Karpas-422 (cell line): ENCODE data around the gene HERPUD2. TPM values are rescaled to one million over a fixed set of nuclear protein-coding genes. Genes with fewer than 3 reads are reported as not detected.

ENCODE experiments used
- DNase-seq: peaks from one replicate; pipeline ENCODE4 v3.0.0-alpha.2; 2015
- H2AFZ ChIP-seq: fragments of 200-600 bp; sonication (generic); 2 replicates; pipeline ENCODE4 v1.6.1; 2014; ENCODE audit warnings: antibody characterized with exemption, low read length, mixed read lengths
- H3K27ac ChIP-seq: fragments of 200-600 bp; sonication (generic); 2 replicates; pipeline ENCODE4 v1.5.1; 2014; ENCODE audit warnings: mild to moderate bottlenecking, low read length, moderate library complexity
- H3K27me3 ChIP-seq: fragments of 200-600 bp; sonication (generic); 2 replicates; pipeline ENCODE4 v1.6.1; 2014; ENCODE audit warnings: low read length, mixed read lengths
- H3K36me3 ChIP-seq: fragments of 200-600 bp; sonication (generic); 2 replicates; pipeline ENCODE4 v1.6.1; 2014; ENCODE audit warnings: low read length, mixed read lengths; ENCODE audit not compliant: insufficient read depth
- H3K4me1 ChIP-seq: fragments of 200-600 bp; sonication (generic); 2 replicates; pipeline ENCODE4 v1.6.1; 2014; ENCODE audit warnings: mild to moderate bottlenecking, low read length, mixed read lengths
- H3K4me2 ChIP-seq: fragments of 200-600 bp; sonication (generic); 2 replicates; pipeline ENCODE4 v1.6.1; 2014; ENCODE audit warnings: low read length, low read depth, mild to moderate bottlenecking; ENCODE audit not compliant: poor library complexity, severe bottlenecking
- H3K4me3 ChIP-seq: fragments of 200-600 bp; sonication (generic); 2 replicates; pipeline ENCODE4 v1.5.1; 2014; ENCODE audit warnings: mild to moderate bottlenecking, antibody characterized with exemption, low read length, mixed read lengths
- H3K79me2 ChIP-seq: fragments of 200-600 bp; sonication (generic); 2 replicates; pipeline ENCODE4 v1.6.1; 2014; ENCODE audit warnings: mild to moderate bottlenecking, low read length, mixed read lengths
- H3K9ac ChIP-seq: fragments of 200-600 bp; sonication (generic); 2 replicates; pipeline ENCODE4 v1.6.0; 2014; ENCODE audit warnings: low read length
- H3K9me2 ChIP-seq: fragments of 200-600 bp; sonication (generic), shearing (Covaris generic); replicated peaks from 2 replicates; pipeline ENCODE4 v1.6.0; 2014; ENCODE audit warnings: mild to moderate bottlenecking, low read length, moderate library complexity; ENCODE audit not compliant: insufficient read depth
- H3K9me3 ChIP-seq: fragments of 300-700, 200-600 bp; sonication (generic); 2 replicates; pipeline ENCODE4 v1.6.1; 2014; ENCODE audit warnings: low read length, mixed read lengths
- H4K20me1 ChIP-seq: fragments of 200-600 bp; sonication (generic); 2 replicates; pipeline ENCODE4 v1.6.1; 2014; ENCODE audit warnings: mild to moderate bottlenecking, antibody characterized with exemption, low read length, low read depth; ENCODE audit not compliant: insufficient read depth
- total RNA-seq: library from RNA; depleted of rRNA; stranded (reverse); fragments of >200 nt; shearing (Covaris generic); gene quantifications from 2 replicates; pipeline ENCODE4 v1.2.3, GENCODE V29; 2014; ENCODE audit warnings: low replicate concordance; rRNA removed

Gene HERPUD2
- 13.7 and 17.3 TPM in 2 replicates for total RNA-seq

DNA sequence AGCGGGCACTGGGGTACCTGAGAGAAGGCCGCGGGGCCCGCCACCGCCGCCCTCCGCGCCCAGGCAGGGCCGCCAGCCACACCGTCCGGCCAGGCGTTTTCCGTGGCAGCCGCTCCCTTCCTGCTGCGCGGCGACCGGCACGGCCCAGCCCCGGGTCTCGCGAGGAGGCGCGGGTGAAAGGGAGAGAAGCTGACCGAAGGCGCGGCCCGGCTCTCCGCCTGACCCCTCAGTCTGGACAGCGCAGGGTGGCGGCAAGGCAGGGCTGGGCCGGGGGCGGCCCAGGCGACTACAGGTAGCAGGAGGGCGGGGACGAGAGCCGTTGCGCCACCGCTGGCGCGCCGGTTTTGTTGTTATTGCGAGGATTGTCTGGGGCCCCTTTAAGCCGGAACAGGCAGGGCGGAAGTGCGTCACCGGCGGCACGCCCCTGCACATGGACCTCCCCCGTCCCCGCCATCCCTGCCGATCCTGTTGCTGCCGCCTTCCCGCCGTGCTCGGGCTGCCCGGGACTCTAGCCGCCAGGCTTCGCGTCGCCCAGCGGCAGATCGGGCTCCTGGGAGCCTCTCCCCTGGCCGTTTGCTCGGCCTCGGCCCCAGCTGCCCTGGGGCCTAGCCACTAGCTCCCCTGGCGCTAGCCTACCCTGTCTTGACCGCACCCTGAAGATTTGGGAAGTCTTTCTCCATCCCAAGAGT, at the start of gene HERPUD2:
HERPUD2 (minus strand) TSS at position 352 of the 689 bp plus-strand sequence. CDS start 805 bp downstream, outside the sequence.
- Histone ChIP-seq H3K9me2 (no peaks in the 10 kb centered on the region), H3K79me2 (peaks cover 32% of the 10 kb centered on the region), H3K27me3 (no peaks in the 10 kb centered on the region), H2AFZ (peak within 1 kb of the TSS; percentile 92), H3K36me3 (no peaks in the 10 kb centered on the region), H3K4me1 (peaks cover 41% of the 10 kb centered on the region), H3K9me3 (no peaks in the 10 kb centered on the region), H3K4me2 (peak within 1 kb of the TSS; percentile 98), H3K27ac (no peak within 1 kb of the TSS), H3K9ac (peak within 1 kb of the TSS; percentile 96), H4K20me1 (no peaks in the 10 kb centered on the region), H3K4me3 (peak within 1 kb of the TSS; percentile 98)
- DNase-seq = peak; percentile 95

DNA sequence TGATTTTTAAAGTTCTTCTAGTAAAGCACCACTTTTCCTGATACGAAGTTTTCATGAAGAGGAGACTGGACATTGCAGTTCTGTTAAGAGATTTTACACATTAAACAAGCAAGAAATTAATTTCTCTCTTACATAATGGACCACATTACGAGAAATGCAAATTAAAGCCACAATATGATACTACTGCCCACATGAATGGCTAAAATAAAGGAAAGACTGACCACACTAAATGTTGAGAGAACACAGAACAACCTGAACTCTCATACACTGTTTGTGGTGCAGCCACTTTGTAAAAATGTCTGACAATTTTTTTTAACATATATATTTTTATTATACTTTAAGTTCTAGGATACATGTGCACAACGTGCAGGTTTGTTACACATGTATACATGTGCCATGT, 44.0 kb upstream of the HERPUD2 start:
- no peaks in the 10 kb centered on the region for H3K27me3 ChIP-seq
- no peaks in the 10 kb centered on the region for H3K9me2 ChIP-seq
- no peak overlapping the region for H3K9ac ChIP-seq
- no peak overlapping the region for H3K27ac ChIP-seq
- DNase-seq = no peak
- H4K20me1 ChIP-seq = no peaks in the 10 kb centered on the region
- no peaks in the 10 kb centered on the region for H3K36me3 ChIP-seq
- no peak overlapping the region for H2AFZ ChIP-seq
- no peaks in the 10 kb centered on the region for H3K4me1 ChIP-seq
- no peak overlapping the region for H3K4me2 ChIP-seq
- H3K9me3 ChIP-seq = no peaks in the 10 kb centered on the region
- no peak overlapping the region for H3K4me3 ChIP-seq
- H3K79me2 ChIP-seq = no peaks in the 10 kb centered on the region

- no peaks in the 10 kb centered on the region for H3K4me1 ChIP-seq
- no peaks in the 10 kb centered on the region for H3K36me3 ChIP-seq
- no peak overlapping the region for H3K27ac ChIP-seq
- H3K4me3 ChIP-seq = no peak overlapping the region
- no peak for DNase-seq
- H3K27me3 ChIP-seq = no peaks in the 10 kb centered on the region
- no peaks in the 10 kb centered on the region for H3K9me2 ChIP-seq
- H3K9ac ChIP-seq = no peak overlapping the region
- H4K20me1 ChIP-seq = no peaks in the 10 kb centered on the region
- H2AFZ ChIP-seq = no peak overlapping the region
- H3K9me3 ChIP-seq = no peaks in the 10 kb centered on the region
- H3K4me2 ChIP-seq = no peak overlapping the region
- H3K79me2 ChIP-seq = no peaks in the 10 kb centered on the region
Observed at GRCh38 chr7:35736725-35737124, 41.8 kb upstream of the HERPUD2 start.

DNA sequence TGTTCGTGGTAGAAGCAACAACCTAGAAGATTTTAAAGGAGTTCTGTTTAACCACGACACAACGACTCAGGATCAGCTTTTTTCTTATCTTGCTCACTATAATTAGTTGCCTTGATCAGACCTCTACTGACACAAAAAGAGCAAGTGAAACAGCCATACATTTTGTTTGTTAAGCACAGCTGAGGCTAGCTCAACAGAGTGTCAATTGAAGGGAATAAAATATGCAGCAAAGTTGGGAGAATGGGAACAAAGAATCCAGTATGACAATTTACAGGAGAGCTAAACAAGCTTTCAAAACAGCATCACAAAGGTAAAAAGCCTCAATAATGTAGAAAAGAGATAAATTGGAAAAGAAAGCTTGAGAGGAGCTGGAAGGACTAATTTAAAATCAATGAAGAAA, 40.5 kb upstream of the HERPUD2 start:
- DNase-seq = no peak
- H3K27ac ChIP-seq = no peak overlapping the region
- H3K9ac ChIP-seq = no peak overlapping the region
- no peaks in the 10 kb centered on the region for H3K27me3 ChIP-seq
- H3K9me3 ChIP-seq = no peaks in the 10 kb centered on the region
- H3K4me3 ChIP-seq = no peak overlapping the region
- peaks cover 5% of the 10 kb centered on the region for H3K4me1 ChIP-seq
- H3K79me2 ChIP-seq = no peaks in the 10 kb centered on the region
- no peak overlapping the region for H2AFZ ChIP-seq
- H4K20me1 ChIP-seq = no peaks in the 10 kb centered on the region
- H3K4me2 ChIP-seq = no peak overlapping the region
- no peaks in the 10 kb centered on the region for H3K36me3 ChIP-seq
- H3K9me2 ChIP-seq = no peaks in the 10 kb centered on the region

DNA sequence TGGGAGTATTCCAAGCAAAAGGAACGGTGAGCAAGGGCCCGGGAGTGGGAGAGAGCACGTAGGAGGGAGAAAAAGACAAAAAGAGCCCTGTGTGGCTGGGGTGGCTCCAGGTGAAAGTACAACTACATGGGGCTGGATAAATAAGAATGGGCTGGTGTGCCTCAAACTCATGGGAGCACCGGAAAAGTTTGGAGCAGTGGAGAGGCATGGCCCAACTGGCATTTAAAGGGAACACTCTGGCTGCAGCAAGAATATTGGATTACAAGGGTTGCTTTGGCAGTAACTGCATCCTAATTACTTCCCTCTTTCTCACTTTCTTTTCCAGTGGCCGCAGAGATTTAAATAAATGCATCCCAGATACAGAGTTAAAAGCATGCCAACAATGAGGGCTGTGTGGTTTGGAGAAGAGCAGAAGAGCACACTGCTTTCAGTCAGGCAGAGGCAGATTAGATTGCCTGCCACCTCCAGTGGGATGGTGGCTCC, 39.1 kb upstream of the HERPUD2 start:
- no peaks in the 10 kb centered on the region for H3K27me3 ChIP-seq
- H3K9ac ChIP-seq = no peak overlapping the region
- H3K4me1 ChIP-seq = peaks cover 19% of the 10 kb centered on the region
- H3K79me2 ChIP-seq = no peaks in the 10 kb centered on the region
- H3K4me3 ChIP-seq = no peak overlapping the region
- H4K20me1 ChIP-seq = no peaks in the 10 kb centered on the region
- no peaks in the 10 kb centered on the region for H3K9me3 ChIP-seq
- H3K9me2 ChIP-seq = no peaks in the 10 kb centered on the region
- H3K36me3 ChIP-seq = no peaks in the 10 kb centered on the region
- DNase-seq = no peak
- H3K4me2 ChIP-seq = no peak overlapping the region
- no peak overlapping the region for H3K27ac ChIP-seq
- H2AFZ ChIP-seq = no peak overlapping the region

DNA sequence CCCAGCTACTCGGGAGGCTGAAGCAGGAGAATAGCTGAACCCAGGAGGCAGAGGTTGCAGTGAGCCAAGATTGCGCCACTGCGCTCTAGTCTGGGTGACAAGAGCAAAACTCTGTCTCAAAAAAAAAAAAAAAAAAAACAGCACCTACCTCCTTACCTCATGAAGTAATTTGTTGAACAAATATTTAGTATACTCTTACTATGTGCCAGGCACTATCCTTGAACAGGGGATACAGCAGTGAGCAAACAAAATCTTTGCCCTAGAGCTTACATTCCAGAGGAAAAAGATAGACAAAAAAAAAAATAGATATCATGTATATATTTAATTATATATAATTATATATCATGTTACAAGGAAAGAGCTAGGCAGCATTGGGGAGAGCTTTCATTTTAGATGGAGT, 36.4 kb upstream of the HERPUD2 start:
- no peak overlapping the region for H3K27ac ChIP-seq
- DNase-seq = no peak
- no peaks in the 10 kb centered on the region for H3K27me3 ChIP-seq
- no peaks in the 10 kb centered on the region for H3K9me3 ChIP-seq
- no peak overlapping the region for H3K4me2 ChIP-seq
- H2AFZ ChIP-seq = no peak overlapping the region
- H3K36me3 ChIP-seq = no peaks in the 10 kb centered on the region
- H3K9me2 ChIP-seq = no peaks in the 10 kb centered on the region
- H3K9ac ChIP-seq = no peak overlapping the region
- peaks cover 37% of the 10 kb centered on the region for H3K4me1 ChIP-seq
- no peak overlapping the region for H3K4me3 ChIP-seq
- no peaks in the 10 kb centered on the region for H3K79me2 ChIP-seq
- no peaks in the 10 kb centered on the region for H4K20me1 ChIP-seq

DNA sequence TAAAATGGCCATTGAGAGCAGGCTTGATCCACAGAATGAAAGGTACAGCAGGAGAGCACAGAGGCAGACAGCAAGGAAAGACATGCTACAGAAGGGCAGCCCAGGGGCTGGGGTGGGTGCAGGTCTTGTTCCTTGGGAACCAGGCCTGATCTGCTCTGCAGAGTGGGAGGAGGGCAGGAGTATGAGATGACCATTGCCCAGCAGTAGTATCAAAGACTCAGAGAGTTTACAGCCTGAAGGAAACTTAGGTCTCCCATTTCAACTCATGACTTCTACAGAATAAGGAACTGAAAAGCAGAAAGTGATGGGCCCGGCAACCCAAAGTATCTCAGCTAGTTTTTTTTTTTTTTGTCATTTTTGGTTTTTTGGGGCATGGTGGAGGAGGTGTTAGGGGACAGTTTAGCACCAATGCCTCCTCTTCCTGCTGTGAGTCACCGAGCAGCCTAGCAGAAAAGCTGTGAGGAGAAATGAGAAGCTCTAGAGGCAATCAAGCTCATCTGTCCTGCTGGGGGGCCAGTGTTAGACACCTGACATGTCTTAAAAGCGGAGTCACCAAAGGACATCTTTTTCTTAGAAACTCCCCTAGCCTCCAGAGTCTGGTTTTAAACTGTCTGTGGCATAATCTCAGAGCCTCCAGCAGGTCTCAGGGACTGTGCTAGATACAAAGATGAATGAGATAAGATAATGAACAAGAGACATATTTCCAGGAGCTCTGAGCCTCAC, 34.3 kb upstream of the HERPUD2 start:
- Histone ChIP-seq H3K36me3 (no peaks in the 10 kb centered on the region), H3K4me1 (peaks cover 37% of the 10 kb centered on the region), H3K27ac (peak overlapping the region; percentile 67), H3K9me2 (no peaks in the 10 kb centered on the region), H2AFZ (peak overlapping the region; percentile 32; the same call in 1 of the 2 replicates), H4K20me1 (no peaks in the 10 kb centered on the region), H3K4me3 (no peak overlapping the region), H3K27me3 (no peaks in the 10 kb centered on the region), H3K9ac (peak overlapping the region; percentile 39), H3K4me2 (peak overlapping the region; percentile 34), H3K79me2 (no peaks in the 10 kb centered on the region), H3K9me3 (no peaks in the 10 kb centered on the region)
- peak; percentile 84 for DNase-seq

GRCh38 chr7:35728412-35729060, 33.6 kb upstream of the HERPUD2 start:
- Histone ChIP-seq H3K4me2 (peak overlapping the region; percentile 34), H3K9ac (peak overlapping the region; percentile 39), H3K27ac (peak overlapping the region; percentile 60), H3K9me2 (no peaks in the 10 kb centered on the region), H3K4me1 (peaks cover 37% of the 10 kb centered on the region), H3K36me3 (no peaks in the 10 kb centered on the region), H3K27me3 (no peaks in the 10 kb centered on the region), H3K79me2 (no peaks in the 10 kb centered on the region), H3K4me3 (no peak overlapping the region), H4K20me1 (no peaks in the 10 kb centered on the region), H3K9me3 (no peaks in the 10 kb centered on the region), H2AFZ (peak overlapping the region; percentile 32; the same call in 1 of the 2 replicates)
- no peak for DNase-seq
